GM19452 (cell line): ENCODE results near the gene CENPN.
A peak's percentile ranks its signal among the peaks of the same experiment; 100 is the strongest.

Experiments
- ATAC-seq: cut with Tn5 transposase; IDR thresholded peaks from one replicate; pipeline ENCODE4 v1.9.1; 2021; ENCODE audit not compliant: unreplicated experiment

Gene CENPN, protein sequence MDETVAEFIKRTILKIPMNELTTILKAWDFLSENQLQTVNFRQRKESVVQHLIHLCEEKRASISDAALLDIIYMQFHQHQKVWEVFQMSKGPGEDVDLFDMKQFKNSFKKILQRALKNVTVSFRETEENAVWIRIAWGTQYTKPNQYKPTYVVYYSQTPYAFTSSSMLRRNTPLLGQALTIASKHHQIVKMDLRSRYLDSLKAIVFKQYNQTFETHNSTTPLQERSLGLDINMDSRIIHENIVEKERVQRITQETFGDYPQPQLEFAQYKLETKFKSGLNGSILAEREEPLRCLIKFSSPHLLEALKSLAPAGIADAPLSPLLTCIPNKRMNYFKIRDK

DNA sequence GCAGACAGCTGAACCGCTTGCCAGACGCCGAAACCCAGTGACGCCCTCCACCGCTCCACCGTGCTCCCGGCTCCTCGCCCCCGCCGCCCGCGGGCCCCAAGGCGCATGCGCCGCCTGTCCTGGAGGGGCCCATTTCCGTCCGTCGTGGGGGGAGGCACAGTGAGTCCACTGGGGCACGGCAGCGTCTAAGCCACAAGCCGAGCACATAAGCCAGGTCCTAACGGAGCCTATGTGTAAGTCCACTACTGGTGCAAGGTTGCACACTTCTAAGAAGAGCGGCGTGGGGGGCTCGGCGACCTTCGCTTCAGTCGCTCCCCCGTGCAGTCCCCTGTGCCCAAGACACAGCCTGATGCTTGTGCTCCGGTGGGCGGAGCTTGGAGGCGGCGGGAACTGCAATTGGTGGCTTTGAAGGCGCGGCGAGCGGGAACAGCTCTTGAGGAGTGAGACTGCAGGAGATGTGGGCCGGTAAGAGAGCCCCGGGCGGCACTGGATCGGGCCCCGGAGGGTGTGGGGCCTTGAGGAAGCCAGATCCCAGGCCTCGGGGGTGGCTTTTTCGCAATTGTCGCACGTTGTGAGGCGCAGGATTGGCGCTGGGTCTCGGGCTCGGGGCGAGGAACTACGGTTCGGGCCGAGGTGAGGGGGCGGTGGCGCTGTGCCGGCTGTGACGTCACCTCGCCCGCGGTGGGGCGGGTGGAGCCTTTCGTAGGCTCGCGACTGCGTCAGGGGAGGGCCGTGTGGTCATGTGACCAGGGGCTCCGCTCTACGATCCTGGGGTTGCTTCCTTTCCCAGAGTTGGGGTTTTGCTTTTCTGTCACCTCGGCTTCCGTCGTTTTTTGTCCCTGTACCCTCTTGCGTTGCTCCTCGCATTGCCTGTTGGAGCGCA is at the start of gene CENPN, which contains the start of gene CMC2:
TSS of gene CENPN (plus strand) at position 402 of the 883 bp plus-strand sequence. CDS start 4,726 bp downstream, outside the sequence.
TSS of gene CMC2 (minus strand) at position 73 of the 883 bp plus-strand sequence. CDS start 9,491 bp downstream, outside the sequence.
- ATAC-seq, result peak; percentile 80

GRCh38 chr16:80958284-80958683 is 48.7 kb upstream of the CENPN start:
- no peak for ATAC-seq

GRCh38 chr16:80962879-80963278 is 44.1 kb upstream of the CENPN start:
- ATAC-seq, result no peak

DNA sequence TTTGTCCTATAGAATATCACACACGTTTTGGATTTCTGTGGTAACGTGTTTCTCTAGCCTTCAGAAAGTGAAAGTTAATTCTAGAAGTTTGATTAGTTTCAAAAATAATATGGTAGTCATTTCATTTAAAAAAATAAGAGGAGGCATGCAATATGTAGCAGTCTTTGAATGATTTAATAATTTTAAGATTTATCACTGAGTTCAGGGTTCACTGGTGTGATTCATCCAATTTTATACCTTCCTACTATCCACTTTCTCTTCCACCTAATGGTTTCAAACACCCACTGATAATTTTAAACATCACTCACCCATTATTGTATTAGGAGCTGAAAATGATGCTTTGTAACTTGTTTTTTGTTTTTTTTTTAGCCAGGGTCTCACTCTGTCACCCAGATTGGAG is 42.7 kb upstream of the CENPN start:
- no peak for ATAC-seq

- ATAC-seq, result no peak
Measured at GRCh38 chr16:80966617-80967016, 40.4 kb upstream of the CENPN start.

DNA sequence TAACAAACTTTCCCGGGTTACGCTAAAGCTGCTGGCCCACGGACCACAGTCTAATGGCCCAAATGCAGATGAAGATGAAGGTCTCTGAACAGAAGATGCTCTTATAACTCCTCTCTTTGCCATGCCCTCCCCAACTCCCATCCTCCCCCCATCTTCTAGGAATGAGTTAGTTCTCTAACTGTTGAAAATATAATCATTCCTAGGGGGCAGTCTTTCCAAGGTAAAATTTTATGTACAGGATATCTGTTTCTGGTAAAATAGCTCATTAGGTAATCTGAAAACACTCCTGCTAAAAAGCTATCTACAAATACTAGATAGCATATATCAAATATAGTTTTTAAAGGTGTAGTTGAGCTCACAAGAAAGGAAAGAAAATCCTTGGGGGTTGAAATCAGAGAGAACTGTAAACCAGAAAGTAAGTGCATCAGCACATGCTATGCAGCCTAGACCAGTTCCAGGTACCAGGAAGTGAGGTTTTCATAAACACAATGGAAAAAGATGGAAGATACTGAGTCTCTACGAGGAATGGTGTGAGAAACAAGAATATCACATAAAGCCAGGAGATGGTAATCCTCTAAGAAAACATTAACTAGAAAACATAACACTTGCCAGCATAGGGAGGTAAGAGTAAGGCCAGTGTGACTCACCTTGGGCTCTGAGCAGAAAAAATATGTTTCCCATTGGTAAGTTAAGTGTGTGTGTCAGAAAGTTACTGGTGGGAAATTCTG is 38.5 kb upstream of the CENPN start:
- ATAC-seq, result no peak

GRCh38 chr16:80969114-80969484 is 37.9 kb upstream of the CENPN start:
- no peak for ATAC-seq

GRCh38 chr16:80971819-80972218 is 35.2 kb upstream of the CENPN start:
- ATAC-seq, result no peak

DNA sequence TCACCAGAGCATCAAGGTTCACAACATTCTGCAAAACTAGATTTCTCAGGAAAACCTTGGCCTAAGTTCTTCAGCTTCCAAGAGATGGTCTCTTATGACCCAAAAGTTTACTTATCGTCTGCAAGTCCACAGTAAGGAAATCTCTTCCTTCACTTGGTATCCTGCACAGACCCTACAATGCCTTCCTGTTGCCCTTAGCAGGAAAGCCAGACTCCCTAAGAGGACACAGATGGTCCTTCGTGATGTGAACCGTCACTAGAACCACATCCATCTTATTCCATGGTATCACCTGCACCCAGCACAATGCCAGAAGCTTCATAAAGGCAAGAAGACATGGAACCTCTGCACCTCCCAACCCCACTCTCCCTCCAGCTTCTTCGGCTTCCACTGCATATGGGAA is 34.4 kb upstream of the CENPN start:
- ATAC-seq, result no peak

DNA sequence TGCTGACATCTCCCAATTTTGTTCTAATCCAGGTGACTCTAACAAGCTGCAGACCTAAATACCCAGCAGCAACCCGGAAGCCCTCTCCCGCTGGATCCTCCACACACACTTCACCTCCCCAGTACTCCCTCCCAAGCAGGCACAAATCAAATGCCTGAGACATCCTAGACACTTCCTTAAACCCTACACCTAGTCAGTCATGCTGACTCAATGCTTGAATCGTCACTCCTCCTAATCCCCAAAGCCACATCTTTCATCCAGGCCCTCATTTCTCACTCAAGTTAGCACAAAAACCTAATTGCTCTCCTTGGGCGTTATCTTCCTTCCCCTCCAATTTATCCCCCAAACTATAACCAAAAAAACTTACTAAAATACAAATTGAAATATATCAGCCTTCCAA is 33.0 kb upstream of the CENPN start:
- ATAC-seq, result no peak

GRCh38 chr16:80974649-80975376 is 32.2 kb upstream of the CENPN start:
- no peak for ATAC-seq

- no peak for ATAC-seq
Measured at GRCh38 chr16:80976946-80977345, 30.1 kb upstream of the CENPN start.

GRCh38 chr16:80981103-80981502 is 25.9 kb upstream of the CENPN start:
- ATAC-seq, result no peak

GRCh38 chr16:80982646-80983045 is 24.4 kb upstream of the CENPN start:
- ATAC-seq, result no peak

DNA sequence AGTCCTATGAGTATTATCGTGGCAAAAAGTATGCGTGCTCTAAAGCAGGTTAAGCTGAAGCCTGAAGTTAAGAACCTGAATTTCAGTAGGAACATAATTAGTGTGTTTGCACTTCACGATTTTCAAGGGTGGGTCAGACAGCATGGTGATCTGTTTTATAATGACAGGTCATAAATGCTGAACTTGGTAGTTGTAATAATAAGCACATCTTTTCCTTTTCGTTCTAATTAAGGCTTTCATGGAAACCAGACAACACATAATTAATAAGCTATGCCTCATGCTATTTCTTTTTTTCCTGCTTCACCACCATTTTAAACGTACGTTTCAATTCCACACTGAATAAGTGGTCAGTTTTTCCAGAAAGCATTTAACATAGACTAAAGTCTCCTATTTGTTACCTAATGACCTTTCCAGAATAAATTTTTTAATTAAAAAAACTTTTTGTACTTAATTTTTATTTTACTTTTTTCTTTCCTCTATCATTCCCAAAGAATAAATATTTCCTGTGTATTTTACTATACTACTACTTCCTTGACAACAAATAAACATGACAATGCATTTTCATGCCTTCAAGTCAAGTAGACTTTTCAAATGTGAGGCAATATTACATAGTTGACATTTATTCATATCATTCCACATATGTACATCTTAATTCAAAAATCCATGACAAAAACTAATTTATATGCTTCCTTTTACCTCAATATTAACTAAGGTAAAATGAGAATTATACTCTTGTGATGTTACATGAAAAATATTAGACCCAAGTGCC is 22.7 kb upstream of the CENPN start:
- no peak for ATAC-seq

GRCh38 chr16:80985611-80986010 is 21.4 kb upstream of the CENPN start:
- no peak for ATAC-seq

DNA sequence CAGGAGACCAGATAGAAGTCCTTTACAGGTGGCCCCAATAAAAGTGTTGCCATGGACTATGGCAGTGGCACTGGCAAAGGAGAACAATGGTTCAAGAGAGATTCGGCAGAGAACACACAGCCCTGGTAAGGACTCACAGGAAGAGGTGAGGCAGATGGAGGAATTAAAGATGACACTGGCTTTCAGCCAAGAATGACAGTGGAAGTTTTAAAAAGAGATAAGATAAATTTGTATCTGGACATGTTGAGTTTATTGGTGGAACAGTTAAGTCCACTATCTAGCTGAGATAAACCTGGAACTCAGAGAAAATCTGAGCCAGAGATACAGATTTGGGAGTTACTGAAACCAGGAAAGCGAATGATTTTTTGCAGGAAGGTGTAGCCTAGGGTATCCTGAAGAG is 20.5 kb upstream of the CENPN start:
- no peak for ATAC-seq

GRCh38 chr16:80988756-80989155 is 18.3 kb upstream of the CENPN start:
- no peak for ATAC-seq

GRCh38 chr16:80989801-80990200 is 17.2 kb upstream of the CENPN start:
- no peak for ATAC-seq

DNA sequence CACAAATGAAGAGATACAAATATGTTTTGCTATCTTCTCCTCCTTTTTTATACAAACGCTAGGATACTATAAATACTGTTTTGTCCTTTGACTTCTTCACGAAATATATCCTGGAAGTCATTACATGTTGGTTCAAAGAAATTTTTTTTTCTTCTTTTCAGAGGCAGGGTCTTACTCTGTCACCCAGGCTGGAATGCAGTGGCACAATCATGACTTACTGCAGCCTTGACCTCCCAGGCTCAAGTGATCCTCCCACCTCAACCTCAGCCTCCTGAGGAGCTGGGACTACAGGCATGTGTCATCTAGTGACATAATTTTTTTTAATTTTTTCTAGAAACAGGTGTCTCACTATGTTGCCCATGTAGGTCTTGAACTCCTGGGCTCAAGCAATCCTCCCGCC is 16.4 kb upstream of the CENPN start:
- no peak for ATAC-seq
